Amygdala (tissue), 56 donors: ENCODE results near the gene PRKCQ.
A peak's percentile ranks its signal among the peaks of the same experiment; 100 is the strongest.
"Not testable (repeated sequence)": the region's sequence is repeated elsewhere in the genome, so short reads cannot be mapped to it uniquely, and the experiment has no call there.

Experiments
- DNase-seq, 56 donors: peaks; one replicate each; lab custom pipeline; 2025; lab: John Stamatoyannopoulos, UW

The PRKCQ gene

GRCh38 chr10:6464862-6465430 lies 115.1 kb downstream of the PRKCQ start:
- no peak for DNase-seq

GRCh38 chr10:6463366-6463765 lies 116.7 kb downstream of the PRKCQ start:
- no peak for DNase-seq

- DNase-seq, result no peak
Measured at GRCh38 chr10:6461961-6462360, 118.1 kb downstream of the PRKCQ start.

- DNase-seq, result no peak
Measured at GRCh38 chr10:6460861-6461409, 119.1 kb downstream of the PRKCQ start.

GRCh38 chr10:6458814-6459213 lies 121.3 kb downstream of the PRKCQ start:
- no peak for DNase-seq

GRCh38 chr10:6457376-6457775 lies 122.7 kb downstream of the PRKCQ start:
- no peak for DNase-seq

GRCh38 chr10:6456067-6456466 lies 124.0 kb downstream of the PRKCQ start:
- no peak for DNase-seq

- DNase-seq, result no peak
Measured at GRCh38 chr10:6455592-6455991, 124.5 kb downstream of the PRKCQ start.

GRCh38 chr10:6446711-6447110 lies 133.4 kb downstream of the PRKCQ start:
- no peak for DNase-seq

- DNase-seq, result peak in 49 of 56 donors; percentile 1 to 88 (median 36)
Measured at GRCh38 chr10:6445671-6446316, 134.3 kb downstream of the PRKCQ start.

- not testable (repeated sequence) for DNase-seq
Measured at GRCh38 chr10:6439875-6440274, 140.2 kb downstream of the PRKCQ start.

- no peak for DNase-seq
Measured at GRCh38 chr10:6431861-6432260, 148.2 kb downstream of the PRKCQ start.

- DNase-seq, result no peak
Measured at GRCh38 chr10:6431186-6431585, 148.9 kb downstream of the PRKCQ start.

GRCh38 chr10:6430423-6430980 lies 149.6 kb downstream of the PRKCQ start:
- DNase-seq, result no peak

GRCh38 chr10:6427357-6427959 lies 152.6 kb downstream of the PRKCQ start:
- DNase-seq, result no peak

- DNase-seq, result no peak
Measured at GRCh38 chr10:6426317-6426716, 153.8 kb downstream of the PRKCQ start.

GRCh38 chr10:6423413-6424170 lies 156.5 kb downstream of the PRKCQ start:
- no peak for DNase-seq

- no peak for DNase-seq
Measured at GRCh38 chr10:6423004-6423403, 157.1 kb downstream of the PRKCQ start.

- DNase-seq, result no peak
Measured at GRCh38 chr10:6418613-6419216, 161.4 kb downstream of the PRKCQ start.

- DNase-seq, result no peak
Measured at GRCh38 chr10:6418167-6418566, 161.9 kb downstream of the PRKCQ start.
